Keratinocyte (primary cell): Measurements from ENCODE around the gene CXorf65.

Experiments used
- EZH2 ChIP-seq: IDR thresholded peaks from one replicate; pipeline ENCODE4 v1.6.1; 2012; ENCODE audit warnings: inconsistent platforms, mild to moderate bottlenecking, low read length, moderate library complexity
- TF ChIP-seq, protein P1 (sequence below), 3 experiments: IDR thresholded peaks in 1 of 3; conservative IDR thresholded peaks in 1 of 3; optimal IDR thresholded peaks in 1 of 3; 2 replicates in 2 of 3; 3 replicates in 1 of 3; pipeline versions ENCODE3 to v1.5.1; 2011; ENCODE audit warnings: low read length in 3 of 3, mild to moderate bottlenecking in 3 of 3, moderate library complexity in 2 of 3, control low read depth in 1 of 3, inconsistent platforms in 1 of 3; ENCODE audit not compliant: insufficient read depth in 2 of 3; ENCODE audit errors: extremely low read depth in 1 of 3

DNA sequence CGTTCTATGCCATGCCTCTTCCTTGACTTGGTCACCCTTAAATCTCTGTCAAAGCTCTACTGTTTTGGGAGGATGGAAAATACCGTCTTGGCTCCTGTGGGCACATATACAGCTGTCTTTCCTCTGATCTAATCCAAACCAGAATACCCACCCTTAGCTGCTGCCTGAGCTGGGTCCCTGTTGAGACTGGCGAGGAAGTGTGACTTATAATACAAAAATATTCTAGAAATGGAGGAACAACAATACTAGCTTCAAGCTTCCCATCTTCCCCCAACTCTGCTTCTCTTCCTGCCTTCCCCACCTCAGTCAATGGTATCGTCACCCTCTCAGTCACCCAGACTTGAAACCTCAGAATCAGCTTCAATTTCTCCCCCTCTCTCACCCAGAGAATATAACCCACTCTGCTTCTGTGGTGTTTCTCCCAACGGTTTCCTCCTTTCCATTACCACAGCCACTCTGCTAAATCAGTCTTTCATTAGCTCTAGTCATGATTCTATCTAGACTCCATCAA, 5.4 kb upstream of the CXorf65 start:
- no peak for TF ChIP-seq EZH2
- TF ChIP-seq, protein P1, sequence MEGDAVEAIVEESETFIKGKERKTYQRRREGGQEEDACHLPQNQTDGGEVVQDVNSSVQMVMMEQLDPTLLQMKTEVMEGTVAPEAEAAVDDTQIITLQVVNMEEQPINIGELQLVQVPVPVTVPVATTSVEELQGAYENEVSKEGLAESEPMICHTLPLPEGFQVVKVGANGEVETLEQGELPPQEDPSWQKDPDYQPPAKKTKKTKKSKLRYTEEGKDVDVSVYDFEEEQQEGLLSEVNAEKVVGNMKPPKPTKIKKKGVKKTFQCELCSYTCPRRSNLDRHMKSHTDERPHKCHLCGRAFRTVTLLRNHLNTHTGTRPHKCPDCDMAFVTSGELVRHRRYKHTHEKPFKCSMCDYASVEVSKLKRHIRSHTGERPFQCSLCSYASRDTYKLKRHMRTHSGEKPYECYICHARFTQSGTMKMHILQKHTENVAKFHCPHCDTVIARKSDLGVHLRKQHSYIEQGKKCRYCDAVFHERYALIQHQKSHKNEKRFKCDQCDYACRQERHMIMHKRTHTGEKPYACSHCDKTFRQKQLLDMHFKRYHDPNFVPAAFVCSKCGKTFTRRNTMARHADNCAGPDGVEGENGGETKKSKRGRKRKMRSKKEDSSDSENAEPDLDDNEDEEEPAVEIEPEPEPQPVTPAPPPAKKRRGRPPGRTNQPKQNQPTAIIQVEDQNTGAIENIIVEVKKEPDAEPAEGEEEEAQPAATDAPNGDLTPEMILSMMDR (optimal IDR thresholded peaks at IDR 0.05 in 1 of 3, IDR thresholded peaks at IDR 0.05 in 1 of 3, conservative IDR thresholded peaks at IDR 0.05 in 1 of 3; ENCODE audit: extremely low read depth in 1 of 3, insufficient read depth in 2 of 3, low read length in 3 of 3): no peak
